Erythroblast (primary cell): Measurements from ENCODE around the gene DDI1.

ENCODE experiments used
- GATA1 ChIP-seq: IDR thresholded peaks from 2 replicates; pipeline ENCODE4 v1.6.1; 2011; ENCODE audit warnings: low read depth, mild to moderate bottlenecking, control low read depth, low read length, moderate library complexity
- POLR2A ChIP-seq: IDR thresholded peaks from 2 replicates; pipeline ENCODE4 v1.6.1; 2011; ENCODE audit warnings: mild to moderate bottlenecking, low read length

- TF ChIP-seq POLR2A (no peak), GATA1 (no peak)
Measured at GRCh38 chr11:104051778-104052177, 15.3 kb downstream of the DDI1 start.
